Stomach smooth muscle (tissue), 2 donors: Measurements from ENCODE around the gene NCK2.

Experiments used
- H3K27ac ChIP-seq: one replicate; pipeline ENCODE4 v1.7.0; 2013; ENCODE audit warnings: mild to moderate bottlenecking, low read length, inconsistent platforms
- H3K27me3 ChIP-seq, 2 donors: one replicate each; pipeline ENCODE4 v1.7.0; 2013; ENCODE audit warnings: low read length in 2 of 2; ENCODE audit not compliant: insufficient read depth in 2 of 2, control insufficient read depth in 1 of 2
- H3K36me3 ChIP-seq, 2 donors: one replicate each; pipeline ENCODE4 v1.7.0; 2013; ENCODE audit warnings: low read length in 2 of 2; ENCODE audit not compliant: control insufficient read depth in 2 of 2, insufficient read depth in 2 of 2
- H3K4me1 ChIP-seq: one replicate; pipeline ENCODE4 v1.7.0; 2013; ENCODE audit warnings: low read length; ENCODE audit not compliant: control insufficient read depth, insufficient read depth
- H3K4me3 ChIP-seq, 2 donors: one replicate each; pipeline ENCODE4 v1.7.0; 2013; ENCODE audit warnings: low read length in 2 of 2
- H3K9ac ChIP-seq, 2 donors: one replicate each; pipeline ENCODE4 v1.7.0; 2013; ENCODE audit warnings: low read length in 2 of 2, mild to moderate bottlenecking in 1 of 2
- H3K9me3 ChIP-seq, 2 donors: one replicate each; pipeline ENCODE4 v1.7.0; 2013; ENCODE audit warnings: low read length in 2 of 2; ENCODE audit not compliant: control insufficient read depth in 2 of 2
- donor health status: healthy.
- donor health status: Pancreatic carcinoma.

Gene NCK2

GRCh38 chr2:105937498-105938097, 192.9 kb downstream of the NCK2 start:
- H3K36me3 ChIP-seq = no peaks in the 10 kb centered on the region
- H3K4me1 ChIP-seq = peaks cover 10% of the 10 kb centered on the region
- no peaks in the 10 kb centered on the region for H3K27me3 ChIP-seq
- H3K9ac ChIP-seq = no peak overlapping the region
- H3K4me3 ChIP-seq = no peak overlapping the region
- no peaks in the 10 kb centered on the region for H3K9me3 ChIP-seq
- no peak overlapping the region for H3K27ac ChIP-seq
